Neural cell (in vitro differentiated cells): ENCODE measurements around the gene MPDU1.
A peak's percentile ranks its signal among the peaks of the same experiment; 100 is the strongest.

Experiments
- CTCF ChIP-seq: fragments of 450-650 bp; IDR thresholded peaks from 2 replicates; pipeline ENCODE4 v1.5.1; 2014; ENCODE audit warnings: antibody characterized with exemption, mild to moderate bottlenecking, moderate library complexity; ENCODE audit not compliant: poor library complexity, severe bottlenecking
- EP300 ChIP-seq: fragments of 450-650 bp; conservative IDR thresholded peaks from 2 replicates; pipeline ENCODE4 v1.6.1; 2014; ENCODE audit warnings: antibody characterized with exemption, mild to moderate bottlenecking, moderate library complexity; ENCODE audit not compliant: poor library complexity, severe bottlenecking
- EZH2 ChIP-seq: fragments of 200-600, 300-800 bp; shearing (Covaris generic), sonication (generic); IDR thresholded peaks from 2 replicates; pipeline ENCODE4 v1.6.1; 2014; ENCODE audit warnings: antibody characterized with exemption, low read length, borderline replicate concordance, mild to moderate bottlenecking; ENCODE audit not compliant: insufficient read depth, poor library complexity, severe bottlenecking
- MXI1 ChIP-seq: fragments of 450-650 bp; conservative IDR thresholded peaks from 2 replicates; pipeline ENCODE4 v1.6.1; 2014; ENCODE audit warnings: antibody characterized with exemption, mild to moderate bottlenecking; ENCODE audit not compliant: poor library complexity, severe bottlenecking
- POLR2AphosphoS5 ChIP-seq: IDR thresholded peaks from 2 replicates; pipeline ENCODE4 v1.6.1; 2012
- RAD21 ChIP-seq: fragments of 450-650 bp; conservative IDR thresholded peaks from 2 replicates; pipeline ENCODE4 v1.6.1; 2014; ENCODE audit warnings: antibody characterized with exemption, mild to moderate bottlenecking, moderate library complexity
- REST ChIP-seq: IDR thresholded peaks from 2 replicates; pipeline ENCODE4 v1.6.1; 2012; ENCODE audit warnings: borderline replicate concordance
- SMC3 ChIP-seq: fragments of 450-650 bp; conservative IDR thresholded peaks from 2 replicates; pipeline ENCODE4 v1.6.1; 2014; ENCODE audit warnings: antibody characterized with exemption, mild to moderate bottlenecking, moderate library complexity; ENCODE audit not compliant: poor library complexity
- TAF1 ChIP-seq: IDR thresholded peaks from 2 replicates; pipeline ENCODE4 v1.6.1; 2012; ENCODE audit warnings: low read depth

DNA sequence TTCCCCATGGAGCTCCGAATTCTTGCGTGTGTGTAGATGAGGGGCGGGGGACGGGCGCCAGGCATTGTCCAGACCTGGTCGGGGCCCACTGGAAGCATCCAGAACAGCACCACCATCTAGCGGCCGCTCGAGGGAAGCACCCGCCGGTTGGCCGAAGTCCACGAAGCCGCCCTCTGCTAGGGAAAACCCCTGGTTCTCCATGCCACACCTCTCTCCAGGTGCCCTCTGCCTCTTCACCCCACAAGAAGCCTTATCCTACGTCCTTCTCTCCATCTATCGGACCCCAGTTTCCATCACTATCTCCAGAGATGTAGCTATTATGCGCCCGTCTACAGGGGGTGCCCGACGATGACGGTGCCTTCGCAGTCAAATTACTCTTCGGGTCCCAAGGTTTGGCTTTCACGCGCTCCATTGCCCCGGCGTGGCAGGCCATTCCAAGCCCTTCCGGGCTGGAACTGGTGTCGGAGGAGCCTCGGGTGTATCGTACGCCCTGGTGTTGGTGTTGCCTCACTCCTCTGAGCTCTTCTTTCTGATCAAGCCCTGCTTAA is 22.6 kb upstream of the MPDU1 start:
- TF ChIP-seq CTCF (peak; percentile 91), EZH2 (no peak), SMC3 (peak; percentile 83), EP300 (no peak), TAF1 (no peak), MXI1 (no peak), POLR2AphosphoS5 (peak; percentile 5), REST (no peak), RAD21 (peak; percentile 89)
